HepG2 (cell line): ENCODE results near the gene CLRN2. TPM values are rescaled to one million over a fixed set of nuclear protein-coding genes. Genes with fewer than 3 reads are reported as not detected.

Source experiments
- EZH2 ChIP-seq: conservative IDR thresholded peaks from 2 replicates; pipeline ENCODE4 v1.6.1; 2012; ENCODE audit warnings: mild to moderate bottlenecking, low read depth, low read length, moderate library complexity
- MLXIP ChIP-seq: sonication (generic); formaldehyde crosslinking; IDR thresholded peaks from 2 replicates; pipeline ENCODE4 v1.9.0; 2021; ENCODE audit warnings: missing genetic modification reagents, borderline replicate concordance
- MTF2 ChIP-seq: sonication (generic); formaldehyde crosslinking; IDR thresholded peaks from 2 replicates; pipeline ENCODE4 v1.5.0; 2020; ENCODE audit warnings: missing genetic modification reagents, borderline replicate concordance
- PBX3 ChIP-seq: sonication (generic); formaldehyde crosslinking; IDR thresholded peaks from 2 replicates; pipeline ENCODE4 v1.8.1; 2023; ENCODE audit warnings: missing genetic modification reagents, inconsistent platforms, borderline replicate concordance
- SKI ChIP-seq: fragments of 450-650 bp; IDR thresholded peaks from one replicate; pipeline ENCODE4 v1.6.1; 2018; ENCODE audit warnings: mild to moderate bottlenecking; ENCODE audit not compliant: partially characterized antibody
- U2AF1 ChIP-seq: fragments of 200-400 bp; formaldehyde crosslinking; optimal IDR thresholded peaks from 2 replicates; pipeline ENCODE3; 2017; ENCODE audit warnings: mild to moderate bottlenecking, low read depth, low read length
- ZBTB34 ChIP-seq: sonication (generic); formaldehyde crosslinking; IDR thresholded peaks from 2 replicates; pipeline ENCODE4 v1.8.0; 2022; ENCODE audit warnings: mild to moderate bottlenecking, missing genetic modification reagents
- ZNF329 ChIP-seq: sonication (generic); formaldehyde crosslinking; IDR thresholded peaks from 2 replicates; pipeline ENCODE4 v1.9.0; 2021; ENCODE audit warnings: low read depth, mild to moderate bottlenecking, missing genetic modification reagents
- ZNF337 ChIP-seq: sonication (generic); formaldehyde crosslinking; IDR thresholded peaks from 2 replicates; pipeline ENCODE4 v1.5.1; 2020; ENCODE audit warnings: missing genetic modification reagents, low read depth, mild to moderate bottlenecking, borderline replicate concordance
- ZNF468 ChIP-seq: sonication (generic); formaldehyde crosslinking; IDR thresholded peaks from 2 replicates; pipeline ENCODE4 v1.8.0; 2022; ENCODE audit warnings: mild to moderate bottlenecking, moderate library complexity, missing genetic modification reagents
- ZNF598 ChIP-seq: sonication (generic); formaldehyde crosslinking; IDR thresholded peaks from 2 replicates; pipeline ENCODE4 v1.5.1; 2020; ENCODE audit warnings: mild to moderate bottlenecking, missing genetic modification reagents, borderline replicate concordance
- ZNF816 ChIP-seq: sonication (generic); formaldehyde crosslinking; IDR thresholded peaks from 2 replicates; pipeline ENCODE4 v1.8.0; 2022; ENCODE audit warnings: missing genetic modification reagents, mild to moderate bottlenecking, borderline replicate concordance
- polyA plus RNA-seq, 8 experiments: library from polyadenylated mRNA; depleted of rRNA in 3 of 8; stranded (reverse) in 7 of 8; unstranded in 1 of 8; fragments of >200 nt; fragmentation: Illumina TruSeq in 4 of 8; extraction: Trizol in 4 of 8; gene quantifications; 2 replicates each; pipeline versions ENCODE4 v1.2.1 to v1.2.3, GENCODE V29; 2011 to 2016; ENCODE audit warnings: low read depth in 4 of 8, missing spikeins in 1 of 8, mixed read lengths in 1 of 8; ENCODE audit not compliant: insufficient read depth in 1 of 8
- total RNA-seq, 5 experiments: library from RNA; depleted of rRNA; stranded (reverse); fragments of >200 nt; fragmentation: Illumina TruSeq; extraction: Trizol; gene quantifications; 2 replicates each; pipeline ENCODE4 v1.2.3, GENCODE V29; 2016; ENCODE audit warnings: low read depth in 1 of 5
- TF ChIP-seq, protein P1 (sequence below): sonication (generic); formaldehyde crosslinking; conservative IDR thresholded peaks from 2 replicates; pipeline ENCODE4 v1.4.0; 2020; ENCODE audit warnings: missing genetic modification reagents
- TF ChIP-seq, protein P2 (sequence below): conservative IDR thresholded peaks from 2 replicates; pipeline ENCODE4 v1.6.1; 2018; ENCODE audit warnings: missing genetic modification reagents

Gene CLRN2
- total and polyA plus RNA-seq, 2 of the 13 experiments (the other 11 are each of a cell fraction or from before 2014, with no cell fraction given), result not detected

- TF ChIP-seq, protein P1, sequence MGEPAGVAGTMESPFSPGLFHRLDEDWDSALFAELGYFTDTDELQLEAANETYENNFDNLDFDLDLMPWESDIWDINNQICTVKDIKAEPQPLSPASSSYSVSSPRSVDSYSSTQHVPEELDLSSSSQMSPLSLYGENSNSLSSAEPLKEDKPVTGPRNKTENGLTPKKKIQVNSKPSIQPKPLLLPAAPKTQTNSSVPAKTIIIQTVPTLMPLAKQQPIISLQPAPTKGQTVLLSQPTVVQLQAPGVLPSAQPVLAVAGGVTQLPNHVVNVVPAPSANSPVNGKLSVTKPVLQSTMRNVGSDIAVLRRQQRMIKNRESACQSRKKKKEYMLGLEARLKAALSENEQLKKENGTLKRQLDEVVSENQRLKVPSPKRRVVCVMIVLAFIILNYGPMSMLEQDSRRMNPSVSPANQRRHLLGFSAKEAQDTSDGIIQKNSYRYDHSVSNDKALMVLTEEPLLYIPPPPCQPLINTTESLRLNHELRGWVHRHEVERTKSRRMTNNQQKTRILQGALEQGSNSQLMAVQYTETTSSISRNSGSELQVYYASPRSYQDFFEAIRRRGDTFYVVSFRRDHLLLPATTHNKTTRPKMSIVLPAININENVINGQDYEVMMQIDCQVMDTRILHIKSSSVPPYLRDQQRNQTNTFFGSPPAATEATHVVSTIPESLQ (CRISPR knock-in tag), result no peak
- TF ChIP-seq ZNF329 (CRISPR knock-in tag) (0 out of 2 replicates have a peak, but pooled peaks have one; percentile 11), MLXIP (CRISPR knock-in tag) (no peak), ZBTB34 (CRISPR knock-in tag) (no peak; the same call in 1 of the 2 replicates), ZNF816 (CRISPR knock-in tag) (no peak), U2AF1 (no peak), ZNF337 (CRISPR knock-in tag) (no peak), ZNF598 (CRISPR knock-in tag) (no peak), EZH2 (no peak), PBX3 (CRISPR knock-in tag) (no peak), SKI (peak; percentile 75), MTF2 (CRISPR knock-in tag) (no peak), ZNF468 (CRISPR knock-in tag) (no peak)
- TF ChIP-seq, protein P2, sequence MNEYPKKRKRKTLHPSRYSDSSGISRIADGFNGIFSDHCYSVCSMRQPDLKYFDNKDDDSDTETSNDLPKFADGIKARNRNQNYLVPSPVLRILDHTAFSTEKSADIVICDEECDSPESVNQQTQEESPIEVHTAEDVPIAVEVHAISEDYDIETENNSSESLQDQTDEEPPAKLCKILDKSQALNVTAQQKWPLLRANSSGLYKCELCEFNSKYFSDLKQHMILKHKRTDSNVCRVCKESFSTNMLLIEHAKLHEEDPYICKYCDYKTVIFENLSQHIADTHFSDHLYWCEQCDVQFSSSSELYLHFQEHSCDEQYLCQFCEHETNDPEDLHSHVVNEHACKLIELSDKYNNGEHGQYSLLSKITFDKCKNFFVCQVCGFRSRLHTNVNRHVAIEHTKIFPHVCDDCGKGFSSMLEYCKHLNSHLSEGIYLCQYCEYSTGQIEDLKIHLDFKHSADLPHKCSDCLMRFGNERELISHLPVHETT (CRISPR knock-in tag), result no peak
These were observed 2.8 kb upstream of the CLRN2 start, which contains the start of gene QDPR (continued) for GRCh38 chr4:17511950-17512795.
